Tibial nerve (tissue), 3 donors: ENCODE measurements around the gene F7.

ENCODE experiments used
- CTCF ChIP-seq, 5 experiments: fragments of 200-600 bp in 3 of 5; fragments of 450-650 bp in 2 of 5; sonication (generic) in 3 of 5; IDR thresholded peaks; one replicate each; pipeline ENCODE4 v1.5.1; 2016 to 2019; ENCODE audit warnings: antibody characterized with exemption in 5 of 5, mild to moderate bottlenecking in 3 of 5, moderate library complexity in 2 of 5
- POLR2A ChIP-seq, 2 donors: fragments of 450-650 bp; IDR thresholded peaks; one replicate each; pipeline ENCODE4 v1.6.1; 2017; ENCODE audit warnings: antibody characterized with exemption in 2 of 2, mild to moderate bottlenecking in 2 of 2, moderate library complexity in 2 of 2

DNA sequence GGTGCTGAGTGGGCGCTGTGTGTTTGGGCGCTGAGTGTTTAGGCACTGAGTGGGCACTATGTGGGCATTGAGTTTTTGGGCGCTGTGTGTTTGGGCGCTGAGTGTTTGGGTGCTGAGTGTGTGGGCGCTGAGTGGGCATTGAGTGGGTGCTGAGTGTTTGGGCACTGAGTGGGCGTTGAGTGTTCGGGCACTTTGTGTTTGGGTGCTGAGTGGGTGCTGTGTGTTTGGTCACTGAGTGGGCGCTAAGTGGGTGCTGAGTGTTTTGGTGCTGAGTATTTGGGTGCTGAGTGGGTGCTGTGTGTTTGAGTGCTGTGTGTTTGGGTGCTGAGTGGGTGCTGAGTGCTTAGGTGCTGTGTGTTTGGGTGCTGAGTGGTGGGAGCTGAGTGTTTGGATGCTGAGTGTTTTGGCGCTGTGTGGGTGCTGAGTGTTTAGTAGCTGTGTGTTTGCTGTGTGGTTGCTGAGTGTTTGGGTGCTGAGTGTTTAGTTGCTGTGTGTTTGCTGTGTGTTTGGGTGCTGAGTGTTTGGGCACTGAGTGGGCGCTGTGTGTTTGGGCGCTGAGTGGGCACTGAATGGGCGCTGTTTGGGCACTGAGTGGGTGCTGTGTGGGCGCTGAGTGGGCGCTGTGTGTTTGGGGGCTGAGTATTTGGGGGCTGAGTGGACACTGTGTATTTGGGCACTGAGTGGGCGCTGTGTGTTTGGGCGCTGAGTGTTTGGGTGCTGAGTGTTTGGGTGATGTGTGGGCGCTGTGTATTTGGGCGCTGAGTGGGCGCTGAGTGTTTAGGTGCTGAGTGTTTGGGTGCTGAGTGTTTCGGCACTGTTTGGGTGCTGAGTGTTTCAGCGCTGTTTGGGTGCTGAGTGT is 47.2 kb upstream of the F7 start:
- no peak for TF ChIP-seq POLR2A (IDR thresholded peaks at IDR 0.05)
- TF ChIP-seq CTCF (IDR thresholded peaks at IDR 0.05) = no peak
